ENCODE measurements around the gene TNFRSF25.

DNA sequence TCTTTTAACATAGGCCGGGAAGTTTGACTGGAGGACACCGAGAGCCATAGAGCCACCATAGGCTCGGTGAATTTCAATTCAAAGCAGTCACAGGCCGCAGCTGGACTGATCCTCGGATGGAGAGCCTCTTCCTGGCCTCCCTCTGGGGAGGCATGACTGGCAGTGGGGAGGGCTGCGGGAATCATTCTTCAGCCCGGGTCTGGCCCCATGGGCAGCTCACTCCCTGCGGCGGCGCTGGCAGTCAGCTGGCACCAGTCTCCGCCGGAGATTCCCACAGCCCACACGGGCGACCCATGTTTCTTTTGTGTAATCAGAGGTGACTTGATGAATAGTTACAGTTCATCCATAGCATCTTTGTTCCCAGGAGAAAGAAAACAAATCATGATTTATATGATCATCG lies 30.8 kb downstream of the TNFRSF25 start:
- TF ChIP-seq, protein P1, sequence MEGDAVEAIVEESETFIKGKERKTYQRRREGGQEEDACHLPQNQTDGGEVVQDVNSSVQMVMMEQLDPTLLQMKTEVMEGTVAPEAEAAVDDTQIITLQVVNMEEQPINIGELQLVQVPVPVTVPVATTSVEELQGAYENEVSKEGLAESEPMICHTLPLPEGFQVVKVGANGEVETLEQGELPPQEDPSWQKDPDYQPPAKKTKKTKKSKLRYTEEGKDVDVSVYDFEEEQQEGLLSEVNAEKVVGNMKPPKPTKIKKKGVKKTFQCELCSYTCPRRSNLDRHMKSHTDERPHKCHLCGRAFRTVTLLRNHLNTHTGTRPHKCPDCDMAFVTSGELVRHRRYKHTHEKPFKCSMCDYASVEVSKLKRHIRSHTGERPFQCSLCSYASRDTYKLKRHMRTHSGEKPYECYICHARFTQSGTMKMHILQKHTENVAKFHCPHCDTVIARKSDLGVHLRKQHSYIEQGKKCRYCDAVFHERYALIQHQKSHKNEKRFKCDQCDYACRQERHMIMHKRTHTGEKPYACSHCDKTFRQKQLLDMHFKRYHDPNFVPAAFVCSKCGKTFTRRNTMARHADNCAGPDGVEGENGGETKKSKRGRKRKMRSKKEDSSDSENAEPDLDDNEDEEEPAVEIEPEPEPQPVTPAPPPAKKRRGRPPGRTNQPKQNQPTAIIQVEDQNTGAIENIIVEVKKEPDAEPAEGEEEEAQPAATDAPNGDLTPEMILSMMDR (IDR thresholded peaks at IDR 0.05; ENCODE audit: poor library complexity, severe bottlenecking), result no peak
- TF ChIP-seq RAD21 (conservative IDR thresholded peaks at IDR 0.05) (no peak), SMC3 (conservative IDR thresholded peaks at IDR 0.05; ENCODE audit: poor library complexity) (no peak), EP300 (conservative IDR thresholded peaks at IDR 0.05; ENCODE audit: poor library complexity, severe bottlenecking) (no peak), EZH2 (IDR thresholded peaks at IDR 0.05; ENCODE audit: borderline replicate concordance, insufficient read depth, low read length, poor library complexity, severe bottlenecking) (no peak)
- TF ChIP-seq, protein P2, sequence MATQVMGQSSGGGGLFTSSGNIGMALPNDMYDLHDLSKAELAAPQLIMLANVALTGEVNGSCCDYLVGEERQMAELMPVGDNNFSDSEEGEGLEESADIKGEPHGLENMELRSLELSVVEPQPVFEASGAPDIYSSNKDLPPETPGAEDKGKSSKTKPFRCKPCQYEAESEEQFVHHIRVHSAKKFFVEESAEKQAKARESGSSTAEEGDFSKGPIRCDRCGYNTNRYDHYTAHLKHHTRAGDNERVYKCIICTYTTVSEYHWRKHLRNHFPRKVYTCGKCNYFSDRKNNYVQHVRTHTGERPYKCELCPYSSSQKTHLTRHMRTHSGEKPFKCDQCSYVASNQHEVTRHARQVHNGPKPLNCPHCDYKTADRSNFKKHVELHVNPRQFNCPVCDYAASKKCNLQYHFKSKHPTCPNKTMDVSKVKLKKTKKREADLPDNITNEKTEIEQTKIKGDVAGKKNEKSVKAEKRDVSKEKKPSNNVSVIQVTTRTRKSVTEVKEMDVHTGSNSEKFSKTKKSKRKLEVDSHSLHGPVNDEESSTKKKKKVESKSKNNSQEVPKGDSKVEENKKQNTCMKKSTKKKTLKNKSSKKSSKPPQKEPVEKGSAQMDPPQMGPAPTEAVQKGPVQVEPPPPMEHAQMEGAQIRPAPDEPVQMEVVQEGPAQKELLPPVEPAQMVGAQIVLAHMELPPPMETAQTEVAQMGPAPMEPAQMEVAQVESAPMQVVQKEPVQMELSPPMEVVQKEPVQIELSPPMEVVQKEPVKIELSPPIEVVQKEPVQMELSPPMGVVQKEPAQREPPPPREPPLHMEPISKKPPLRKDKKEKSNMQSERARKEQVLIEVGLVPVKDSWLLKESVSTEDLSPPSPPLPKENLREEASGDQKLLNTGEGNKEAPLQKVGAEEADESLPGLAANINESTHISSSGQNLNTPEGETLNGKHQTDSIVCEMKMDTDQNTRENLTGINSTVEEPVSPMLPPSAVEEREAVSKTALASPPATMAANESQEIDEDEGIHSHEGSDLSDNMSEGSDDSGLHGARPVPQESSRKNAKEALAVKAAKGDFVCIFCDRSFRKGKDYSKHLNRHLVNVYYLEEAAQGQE (IDR thresholded peaks at IDR 0.05; ENCODE audit: borderline replicate concordance), result no peak
